ENCODE results near the gene KIRREL3.

The KIRREL3 gene

DNA sequence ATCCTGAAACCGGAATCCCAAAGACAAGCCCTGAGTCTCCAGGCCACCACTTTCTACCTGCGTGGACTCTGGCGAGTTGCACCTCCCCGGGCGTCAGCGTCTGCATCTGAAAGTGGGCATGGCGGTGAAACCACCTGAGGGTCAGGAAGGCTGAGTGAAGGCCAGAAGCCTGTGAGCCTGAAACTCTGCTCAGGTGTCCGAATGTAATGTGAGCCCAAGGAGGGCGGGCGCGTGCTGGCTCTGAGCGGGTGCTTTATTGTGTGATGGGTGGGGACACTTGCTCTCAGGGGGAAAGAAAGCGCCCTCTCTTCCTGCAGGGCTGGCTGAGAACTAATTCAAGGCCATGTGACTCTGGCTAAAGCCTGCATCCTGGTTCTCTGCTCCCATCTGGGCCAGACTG, 509.5 kb downstream of the KIRREL3 start:
- H3K4me3 ChIP-seq (replicated peaks; ENCODE audit: low read depth, low read length) = no peak overlapping the region
- H3K36me3 ChIP-seq (ENCODE audit: control insufficient read depth, insufficient read depth, low read length) = no peaks in the 10 kb centered on the region
- DNase-seq (ENCODE audit: extremely low read depth, insufficient read length) = no peak
- no peaks in the 10 kb centered on the region; the same call in none of the 2 replicates for H3K27me3 ChIP-seq (replicated peaks; ENCODE audit: control insufficient read depth, insufficient read depth, low read length)
- TF ChIP-seq, protein P1, sequence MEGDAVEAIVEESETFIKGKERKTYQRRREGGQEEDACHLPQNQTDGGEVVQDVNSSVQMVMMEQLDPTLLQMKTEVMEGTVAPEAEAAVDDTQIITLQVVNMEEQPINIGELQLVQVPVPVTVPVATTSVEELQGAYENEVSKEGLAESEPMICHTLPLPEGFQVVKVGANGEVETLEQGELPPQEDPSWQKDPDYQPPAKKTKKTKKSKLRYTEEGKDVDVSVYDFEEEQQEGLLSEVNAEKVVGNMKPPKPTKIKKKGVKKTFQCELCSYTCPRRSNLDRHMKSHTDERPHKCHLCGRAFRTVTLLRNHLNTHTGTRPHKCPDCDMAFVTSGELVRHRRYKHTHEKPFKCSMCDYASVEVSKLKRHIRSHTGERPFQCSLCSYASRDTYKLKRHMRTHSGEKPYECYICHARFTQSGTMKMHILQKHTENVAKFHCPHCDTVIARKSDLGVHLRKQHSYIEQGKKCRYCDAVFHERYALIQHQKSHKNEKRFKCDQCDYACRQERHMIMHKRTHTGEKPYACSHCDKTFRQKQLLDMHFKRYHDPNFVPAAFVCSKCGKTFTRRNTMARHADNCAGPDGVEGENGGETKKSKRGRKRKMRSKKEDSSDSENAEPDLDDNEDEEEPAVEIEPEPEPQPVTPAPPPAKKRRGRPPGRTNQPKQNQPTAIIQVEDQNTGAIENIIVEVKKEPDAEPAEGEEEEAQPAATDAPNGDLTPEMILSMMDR (IDR thresholded peaks at IDR 0.05; ENCODE audit: insufficient read depth, low read length, poor library complexity, severe bottlenecking) = no peak

DNA sequence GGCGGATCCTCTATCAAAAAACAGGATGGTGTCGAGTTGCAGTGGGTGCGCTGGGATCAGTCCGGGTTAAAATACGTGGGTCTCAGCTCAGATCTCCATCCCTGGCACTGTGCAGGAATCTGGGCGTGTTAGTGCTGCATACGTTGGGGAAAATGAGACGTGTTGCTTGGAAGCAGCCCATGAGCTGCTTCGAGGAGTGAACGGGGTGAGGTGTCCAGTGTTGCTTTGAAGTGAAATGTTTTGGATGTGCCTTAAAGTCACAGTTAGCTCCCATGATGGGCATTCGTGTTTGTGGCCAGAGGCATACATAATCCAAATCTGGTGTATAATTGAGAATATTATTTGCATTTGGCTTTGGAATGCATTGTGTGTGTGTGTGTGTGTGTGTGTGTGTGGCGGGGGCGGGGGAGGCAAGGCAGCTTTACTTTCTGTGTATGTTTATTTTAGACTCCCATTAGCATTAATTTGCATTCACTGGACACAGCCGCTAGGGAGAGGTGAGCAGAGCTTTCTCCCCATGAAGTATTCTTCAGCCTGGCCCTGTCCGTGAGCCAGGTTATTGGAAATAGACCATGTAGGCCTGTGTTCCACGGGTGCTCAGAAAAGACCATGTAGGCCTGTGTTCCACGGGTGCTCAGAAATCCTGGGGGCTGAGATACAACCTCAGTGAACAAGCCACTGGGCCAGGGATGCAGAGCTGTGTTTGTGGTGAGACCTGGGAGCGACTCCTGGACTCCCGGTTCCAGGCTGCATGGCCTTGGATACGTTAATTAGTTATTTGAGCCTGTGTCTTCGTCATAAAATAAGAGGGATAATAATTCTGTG, 510.5 kb downstream of the KIRREL3 start:
- no peak for DNase-seq (ENCODE audit: extremely low read depth, insufficient read length)
- H3K4me3 ChIP-seq (replicated peaks; ENCODE audit: low read depth, low read length) = no peak overlapping the region
- no peaks in the 10 kb centered on the region; the same call in none of the 2 replicates for H3K27me3 ChIP-seq (replicated peaks; ENCODE audit: control insufficient read depth, insufficient read depth, low read length)
- TF ChIP-seq, protein P1 (IDR thresholded peaks at IDR 0.05; ENCODE audit: insufficient read depth, low read length, poor library complexity, severe bottlenecking) = no peak
- H3K36me3 ChIP-seq (ENCODE audit: control insufficient read depth, insufficient read depth, low read length) = no peaks in the 10 kb centered on the region

DNA sequence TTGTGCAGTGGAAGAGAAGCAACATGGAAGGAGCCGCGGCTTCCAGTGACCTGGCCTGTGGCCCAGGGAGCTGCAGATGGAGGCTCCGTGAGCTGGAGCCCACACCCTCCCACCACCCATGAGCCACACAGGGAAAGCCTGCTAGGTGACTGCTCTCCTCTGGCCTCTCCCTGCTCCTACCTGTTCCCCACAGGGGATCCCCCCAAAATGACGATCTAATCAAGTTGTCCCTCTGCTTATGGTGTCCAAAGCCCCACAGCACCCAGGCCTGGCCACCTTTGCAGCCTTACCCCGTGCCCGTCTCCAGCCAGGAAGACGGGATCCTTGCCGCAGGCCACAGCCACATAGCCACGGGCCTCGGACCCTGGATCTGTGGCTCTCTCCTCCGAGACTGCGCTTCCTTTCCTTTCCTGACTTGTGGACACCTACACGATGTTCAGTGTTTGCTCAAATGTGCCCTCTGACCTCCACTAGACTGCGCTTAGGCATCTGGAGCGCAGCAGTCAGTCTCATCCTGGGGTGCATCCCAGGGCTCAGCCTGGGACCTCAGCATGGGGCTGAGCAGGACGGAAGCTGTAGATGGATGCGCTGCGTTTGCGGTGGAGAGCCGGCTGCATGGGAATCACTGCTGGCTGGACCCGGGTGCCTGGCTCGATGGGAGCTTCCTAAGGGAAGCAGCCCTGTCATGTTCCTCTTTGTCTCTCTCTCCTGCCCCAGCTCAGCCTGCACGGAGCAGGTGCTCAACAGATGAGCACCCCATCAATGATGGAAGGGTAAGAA, 511.8 kb downstream of the KIRREL3 start:
- Histone ChIP-seq H3K4me3 (replicated peaks; ENCODE audit: low read depth, low read length) (no peak overlapping the region), H3K36me3 (ENCODE audit: control insufficient read depth, insufficient read depth, low read length) (no peaks in the 10 kb centered on the region), H3K27me3 (replicated peaks; ENCODE audit: control insufficient read depth, insufficient read depth, low read length) (no peaks in the 10 kb centered on the region; the same call in none of the 2 replicates)
- TF ChIP-seq, protein P1 (IDR thresholded peaks at IDR 0.05; ENCODE audit: insufficient read depth, low read length, poor library complexity, severe bottlenecking) = no peak
- DNase-seq (ENCODE audit: extremely low read depth, insufficient read length) = no peak

DNA sequence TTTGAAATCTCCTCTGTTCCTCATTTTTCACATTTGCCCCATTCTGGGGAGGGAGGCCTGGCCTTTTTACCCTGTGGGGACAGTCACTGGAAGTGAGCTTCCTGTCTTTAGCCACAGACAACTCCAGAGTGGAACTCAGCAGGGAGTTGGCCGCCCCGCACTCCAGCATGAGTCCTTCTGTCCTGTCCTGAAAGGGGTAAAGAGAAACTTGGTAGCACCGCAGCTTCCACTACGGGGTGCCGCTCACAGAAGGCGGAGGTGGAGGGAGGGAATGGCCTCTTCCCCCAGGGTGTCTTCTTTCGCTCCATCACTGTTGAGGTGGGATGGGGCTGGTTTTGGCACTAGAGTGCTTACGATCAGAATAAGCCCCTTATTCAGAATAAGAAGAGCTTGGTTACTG, 512.9 kb downstream of the KIRREL3 start:
- no peak overlapping the region for H3K4me3 ChIP-seq (replicated peaks; ENCODE audit: low read depth, low read length)
- no peaks in the 10 kb centered on the region for H3K36me3 ChIP-seq (ENCODE audit: control insufficient read depth, insufficient read depth, low read length)
- DNase-seq (ENCODE audit: extremely low read depth, insufficient read length) = no peak
- TF ChIP-seq, protein P1 (IDR thresholded peaks at IDR 0.05; ENCODE audit: insufficient read depth, low read length, poor library complexity, severe bottlenecking) = no peak
- no peaks in the 10 kb centered on the region; the same call in none of the 2 replicates for H3K27me3 ChIP-seq (replicated peaks; ENCODE audit: control insufficient read depth, insufficient read depth, low read length)

DNA sequence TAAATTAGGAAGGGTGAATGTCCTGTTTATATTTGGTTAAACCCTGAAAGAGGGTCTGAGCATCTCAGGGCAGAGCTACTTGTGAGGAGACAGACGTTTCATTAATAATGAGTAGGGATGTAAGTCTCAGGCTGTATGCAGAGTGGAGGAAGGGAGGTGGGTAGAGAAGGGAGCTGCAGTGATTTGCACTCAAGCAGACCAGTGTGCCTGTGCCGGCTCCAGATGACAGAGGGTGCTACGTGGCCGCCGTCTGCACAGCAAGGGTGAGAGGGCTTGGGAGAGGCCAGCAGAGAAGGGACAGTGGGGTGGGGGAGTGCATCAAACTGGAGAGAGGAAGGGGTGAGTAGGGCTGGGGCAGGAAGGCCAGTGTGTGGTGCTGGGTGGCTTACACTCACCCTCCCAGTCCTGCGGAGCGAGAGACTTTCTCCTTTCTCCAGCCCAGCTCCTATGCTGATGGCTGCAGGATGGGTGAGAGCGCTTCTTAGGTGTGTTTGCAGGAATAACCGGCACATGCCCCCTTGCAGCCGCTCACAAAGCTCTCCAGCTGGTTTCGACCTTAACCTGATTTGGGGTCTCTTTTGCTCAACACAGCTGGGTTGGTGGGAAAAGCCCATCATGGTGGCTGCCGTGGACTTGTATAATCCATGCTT, 514.5 kb downstream of the KIRREL3 start:
- H3K27me3 ChIP-seq (replicated peaks; ENCODE audit: control insufficient read depth, insufficient read depth, low read length) = no peaks in the 10 kb centered on the region; the same call in none of the 2 replicates
- no peaks in the 10 kb centered on the region for H3K36me3 ChIP-seq (ENCODE audit: control insufficient read depth, insufficient read depth, low read length)
- TF ChIP-seq, protein P1 (IDR thresholded peaks at IDR 0.05; ENCODE audit: insufficient read depth, low read length, poor library complexity, severe bottlenecking) = no peak
- DNase-seq (ENCODE audit: extremely low read depth, insufficient read length) = no peak
- H3K4me3 ChIP-seq (replicated peaks; ENCODE audit: low read depth, low read length) = no peak overlapping the region
